A673 (cell line): ENCODE data around the gene MIER1.

Source experiments
- CTCF ChIP-seq: fragments of 300-800, 200-600 bp; sonication (generic); conservative IDR thresholded peaks from 2 replicates; pipeline ENCODE4 v1.5.1; 2017; ENCODE audit warnings: low read depth, mild to moderate bottlenecking, antibody characterized with exemption, low read length, moderate library complexity, mixed read lengths
- EZH2 ChIP-seq: fragments of 200-600 bp; sonication (generic); IDR thresholded peaks from 2 replicates; pipeline ENCODE4 v1.6.1; 2017; ENCODE audit warnings: borderline replicate concordance, low read depth, mild to moderate bottlenecking, mixed read lengths, antibody characterized with exemption, low read length; ENCODE audit not compliant: poor library complexity, severe bottlenecking

- TF ChIP-seq CTCF (no peak), EZH2 (no peak)
Measured at GRCh38 chr1:66929691-66929998, 4.9 kb downstream of the MIER1 start.
